Measurements from ENCODE around the gene EN2. TPM values are rescaled to one million over a fixed set of nuclear protein-coding genes. Genes with fewer than 3 reads are reported as not detected.

The EN2 gene
- total and polyA plus RNA-seq, 2 of the 13 experiments (the other 11 are each of a cell fraction or from before 2014, with no cell fraction given), result not detected

DNA sequence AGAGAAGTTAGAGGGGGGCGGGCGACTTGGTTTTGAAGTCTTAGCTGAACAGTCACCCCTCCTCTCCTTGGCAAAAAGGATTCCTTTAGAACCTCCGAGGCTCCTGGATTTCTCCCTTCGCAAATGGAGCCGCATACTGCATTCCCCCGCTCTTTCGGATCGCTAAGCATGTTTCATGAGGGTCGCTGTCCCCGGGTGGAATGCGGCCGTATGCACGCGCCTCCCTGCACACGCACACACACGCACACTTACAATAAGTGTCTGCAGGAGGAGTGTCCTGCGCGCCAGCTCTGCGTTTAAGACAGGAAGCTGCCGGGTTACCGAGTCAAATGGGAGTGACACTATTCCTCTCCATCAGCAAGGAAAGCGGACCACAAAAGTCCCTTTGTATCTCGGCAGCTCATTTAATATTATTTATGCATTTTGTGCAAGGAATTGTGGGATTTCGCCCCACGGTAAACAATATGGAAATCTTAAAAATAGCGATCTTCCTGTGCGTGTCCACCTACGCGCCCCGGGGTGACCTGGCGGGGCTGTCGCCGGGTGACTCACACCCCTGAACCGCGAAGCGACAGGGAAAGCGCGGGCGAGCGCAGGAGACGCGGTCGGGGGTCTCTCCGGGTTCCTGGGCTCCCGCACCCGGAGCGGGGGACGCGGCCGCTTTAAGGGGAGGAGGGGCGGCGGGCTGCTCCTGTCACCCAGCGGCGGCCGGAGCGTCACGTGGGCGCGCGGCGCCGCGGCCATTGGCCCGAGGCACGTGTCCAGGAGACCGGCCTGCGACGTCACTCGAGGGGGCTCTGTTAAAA, 988 bp upstream of the EN2 start (continued):
- TF ChIP-seq, protein P1, sequence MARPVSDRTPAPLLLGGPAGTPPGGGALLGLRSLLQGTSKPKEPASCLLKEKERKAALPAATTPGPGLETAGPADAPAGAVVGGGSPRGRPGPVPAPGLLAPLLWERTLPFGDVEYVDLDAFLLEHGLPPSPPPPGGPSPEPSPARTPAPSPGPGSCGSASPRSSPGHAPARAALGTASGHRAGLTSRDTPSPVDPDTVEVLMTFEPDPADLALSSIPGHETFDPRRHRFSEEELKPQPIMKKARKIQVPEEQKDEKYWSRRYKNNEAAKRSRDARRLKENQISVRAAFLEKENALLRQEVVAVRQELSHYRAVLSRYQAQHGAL (CRISPR knock-in tag; IDR thresholded peaks at IDR 0.05; ENCODE audit: not compliant biosample characterization), result no peak
- TF ChIP-seq ZNF598 (CRISPR knock-in tag; IDR thresholded peaks at IDR 0.05; ENCODE audit: borderline replicate concordance) (no peak), ZNF296 (CRISPR knock-in tag; conservative IDR thresholded peaks at IDR 0.05) (no peak), XBP1 (CRISPR knock-in tag; IDR thresholded peaks at IDR 0.05) (no peak)
- TF ChIP-seq, protein P2, sequence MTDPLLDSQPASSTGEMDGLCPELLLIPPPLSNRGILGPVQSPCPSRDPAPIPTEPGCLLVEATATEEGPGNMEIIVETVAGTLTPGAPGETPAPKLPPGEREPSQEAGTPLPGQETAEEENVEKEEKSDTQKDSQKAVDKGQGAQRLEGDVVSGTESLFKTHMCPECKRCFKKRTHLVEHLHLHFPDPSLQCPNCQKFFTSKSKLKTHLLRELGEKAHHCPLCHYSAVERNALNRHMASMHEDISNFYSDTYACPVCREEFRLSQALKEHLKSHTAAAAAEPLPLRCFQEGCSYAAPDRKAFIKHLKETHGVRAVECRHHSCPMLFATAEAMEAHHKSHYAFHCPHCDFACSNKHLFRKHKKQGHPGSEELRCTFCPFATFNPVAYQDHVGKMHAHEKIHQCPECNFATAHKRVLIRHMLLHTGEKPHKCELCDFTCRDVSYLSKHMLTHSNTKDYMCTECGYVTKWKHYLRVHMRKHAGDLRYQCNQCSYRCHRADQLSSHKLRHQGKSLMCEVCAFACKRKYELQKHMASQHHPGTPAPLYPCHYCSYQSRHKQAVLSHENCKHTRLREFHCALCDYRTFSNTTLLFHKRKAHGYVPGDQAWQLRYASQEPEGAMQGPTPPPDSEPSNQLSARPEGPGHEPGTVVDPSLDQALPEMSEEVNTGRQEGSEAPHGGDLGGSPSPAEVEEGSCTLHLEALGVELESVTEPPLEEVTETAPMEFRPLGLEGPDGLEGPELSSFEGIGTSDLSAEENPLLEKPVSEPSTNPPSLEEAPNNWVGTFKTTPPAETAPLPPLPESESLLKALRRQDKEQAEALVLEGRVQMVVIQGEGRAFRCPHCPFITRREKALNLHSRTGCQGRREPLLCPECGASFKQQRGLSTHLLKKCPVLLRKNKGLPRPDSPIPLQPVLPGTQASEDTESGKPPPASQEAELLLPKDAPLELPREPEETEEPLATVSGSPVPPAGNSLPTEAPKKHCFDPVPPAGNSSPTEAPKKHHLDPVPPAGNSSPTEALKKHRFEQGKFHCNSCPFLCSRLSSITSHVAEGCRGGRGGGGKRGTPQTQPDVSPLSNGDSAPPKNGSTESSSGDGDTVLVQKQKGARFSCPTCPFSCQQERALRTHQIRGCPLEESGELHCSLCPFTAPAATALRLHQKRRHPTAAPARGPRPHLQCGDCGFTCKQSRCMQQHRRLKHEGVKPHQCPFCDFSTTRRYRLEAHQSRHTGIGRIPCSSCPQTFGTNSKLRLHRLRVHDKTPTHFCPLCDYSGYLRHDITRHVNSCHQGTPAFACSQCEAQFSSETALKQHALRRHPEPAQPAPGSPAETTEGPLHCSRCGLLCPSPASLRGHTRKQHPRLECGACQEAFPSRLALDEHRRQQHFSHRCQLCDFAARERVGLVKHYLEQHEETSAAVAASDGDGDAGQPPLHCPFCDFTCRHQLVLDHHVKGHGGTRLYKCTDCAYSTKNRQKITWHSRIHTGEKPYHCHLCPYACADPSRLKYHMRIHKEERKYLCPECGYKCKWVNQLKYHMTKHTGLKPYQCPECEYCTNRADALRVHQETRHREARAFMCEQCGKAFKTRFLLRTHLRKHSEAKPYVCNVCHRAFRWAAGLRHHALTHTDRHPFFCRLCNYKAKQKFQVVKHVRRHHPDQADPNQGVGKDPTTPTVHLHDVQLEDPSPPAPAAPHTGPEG (CRISPR knock-in tag; IDR thresholded peaks at IDR 0.05), result no peak

Data from HepG2 (cell line).